HG03521 (cell line): Measurements from ENCODE around the gene P2RY6.

Experiments
- ATAC-seq: cut with Tn5 transposase; IDR thresholded peaks from one replicate; pipeline ENCODE4 v1.9.1; 2021; ENCODE audit warnings: mild to moderate bottlenecking, moderate library complexity; ENCODE audit not compliant: unreplicated experiment

Gene P2RY6

DNA sequence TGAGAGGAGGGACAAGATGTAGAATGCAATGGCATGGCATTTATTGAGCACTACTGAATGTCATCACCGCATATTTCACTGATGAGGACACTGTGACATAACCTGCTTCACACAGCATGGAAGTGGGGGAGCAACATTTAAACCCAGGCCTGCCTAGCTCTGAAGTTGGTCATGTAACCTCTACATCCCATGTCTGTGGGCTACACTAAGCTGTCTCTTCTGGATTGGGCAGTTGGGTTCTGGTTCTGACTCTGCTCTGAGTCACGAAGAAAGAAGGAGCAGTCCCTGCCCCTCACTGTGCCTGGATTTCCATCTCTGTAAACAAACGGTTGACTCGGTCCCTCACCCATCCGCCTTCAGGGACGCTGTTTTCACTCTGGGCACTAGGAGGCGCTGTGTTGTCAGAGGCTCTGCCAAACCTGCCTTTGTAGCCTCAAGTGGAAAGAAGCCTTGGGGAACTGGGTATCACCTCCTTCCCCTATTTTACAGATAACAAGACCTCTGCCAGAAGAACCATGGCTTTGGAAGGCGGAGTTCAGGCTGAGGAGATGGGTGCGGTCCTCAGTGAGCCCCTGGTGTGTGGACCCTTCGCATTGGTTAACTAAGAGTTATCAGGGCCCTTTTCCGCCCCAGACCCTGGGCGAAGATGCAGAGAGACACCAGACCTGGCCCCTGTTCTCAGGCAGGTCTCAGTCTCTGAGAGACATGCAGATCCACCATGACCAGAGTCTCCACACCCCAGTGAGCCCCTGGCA is 23.3 kb downstream of the P2RY6 start:
- no peak for ATAC-seq

DNA sequence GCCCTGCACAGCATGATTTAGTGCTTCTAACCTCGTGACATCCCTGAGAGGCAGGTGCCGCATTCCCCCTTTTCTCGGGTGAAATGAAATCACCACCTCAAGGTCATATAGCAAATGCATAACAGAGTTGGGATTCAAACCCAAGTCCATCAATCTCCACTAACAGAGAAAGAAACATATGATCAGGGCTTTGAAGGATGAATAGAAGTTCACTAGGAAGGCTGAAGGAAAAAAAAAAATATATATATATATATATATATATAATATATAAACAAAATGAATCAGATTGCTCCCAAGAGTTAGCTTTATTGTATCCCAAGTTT is 23.8 kb downstream of the P2RY6 start:
- ATAC-seq, result no peak

- no peak for ATAC-seq
Measured at GRCh38 chr11:73296501-73297230, 24.5 kb downstream of the P2RY6 start.

DNA sequence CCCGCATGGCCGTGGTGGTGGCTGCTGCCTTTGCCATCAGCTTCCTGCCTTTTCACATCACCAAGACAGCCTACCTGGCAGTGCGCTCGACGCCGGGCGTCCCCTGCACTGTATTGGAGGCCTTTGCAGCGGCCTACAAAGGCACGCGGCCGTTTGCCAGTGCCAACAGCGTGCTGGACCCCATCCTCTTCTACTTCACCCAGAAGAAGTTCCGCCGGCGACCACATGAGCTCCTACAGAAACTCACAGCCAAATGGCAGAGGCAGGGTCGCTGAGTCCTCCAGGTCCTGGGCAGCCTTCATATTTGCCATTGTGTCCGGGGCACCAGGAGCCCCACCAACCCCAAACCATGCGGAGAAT is 25.1 kb downstream of the P2RY6 start:
- ATAC-seq, result no peak

DNA sequence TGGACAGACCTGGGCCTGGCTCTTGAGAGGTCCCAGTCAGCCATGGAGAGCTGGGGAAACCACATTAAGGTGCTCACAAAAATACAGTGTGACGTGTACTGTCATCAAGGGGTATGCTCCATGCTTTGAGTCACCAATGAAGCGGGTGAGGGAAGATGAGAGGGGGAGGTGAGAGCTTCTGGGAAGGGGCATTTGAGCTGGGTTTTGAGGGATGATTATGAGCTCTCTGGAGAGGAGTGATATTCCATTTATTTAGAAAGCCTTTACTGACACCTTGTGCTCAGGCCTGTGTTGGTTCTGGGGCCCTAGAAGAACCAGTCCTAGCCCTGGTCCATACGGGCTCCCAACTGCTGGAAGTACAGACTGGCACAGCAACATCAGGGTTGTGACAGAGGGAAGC is 25.6 kb downstream of the P2RY6 start:
- no peak for ATAC-seq

- ATAC-seq, result no peak
Measured at GRCh38 chr11:73298233-73298632, 26.1 kb downstream of the P2RY6 start.

DNA sequence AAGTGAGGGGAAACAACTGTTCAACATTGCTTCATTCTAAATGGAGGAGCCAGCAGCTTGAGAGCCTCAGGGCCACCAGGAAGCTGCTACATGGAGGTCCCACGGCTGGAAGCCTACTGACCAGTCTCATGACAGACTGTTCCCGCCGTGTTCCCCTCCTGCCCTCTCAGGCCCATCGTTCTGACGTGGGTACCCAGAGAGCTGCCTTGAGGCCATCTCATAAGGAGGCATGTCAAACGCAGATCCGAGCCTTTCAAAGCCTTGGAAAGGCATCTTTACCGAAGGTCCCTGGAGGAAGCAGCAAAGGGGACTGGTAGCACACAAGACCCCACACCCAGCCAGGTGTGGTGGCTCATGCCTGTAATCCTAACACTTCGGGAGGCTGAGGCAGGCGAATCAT is 27.6 kb downstream of the P2RY6 start:
- no peak for ATAC-seq

DNA sequence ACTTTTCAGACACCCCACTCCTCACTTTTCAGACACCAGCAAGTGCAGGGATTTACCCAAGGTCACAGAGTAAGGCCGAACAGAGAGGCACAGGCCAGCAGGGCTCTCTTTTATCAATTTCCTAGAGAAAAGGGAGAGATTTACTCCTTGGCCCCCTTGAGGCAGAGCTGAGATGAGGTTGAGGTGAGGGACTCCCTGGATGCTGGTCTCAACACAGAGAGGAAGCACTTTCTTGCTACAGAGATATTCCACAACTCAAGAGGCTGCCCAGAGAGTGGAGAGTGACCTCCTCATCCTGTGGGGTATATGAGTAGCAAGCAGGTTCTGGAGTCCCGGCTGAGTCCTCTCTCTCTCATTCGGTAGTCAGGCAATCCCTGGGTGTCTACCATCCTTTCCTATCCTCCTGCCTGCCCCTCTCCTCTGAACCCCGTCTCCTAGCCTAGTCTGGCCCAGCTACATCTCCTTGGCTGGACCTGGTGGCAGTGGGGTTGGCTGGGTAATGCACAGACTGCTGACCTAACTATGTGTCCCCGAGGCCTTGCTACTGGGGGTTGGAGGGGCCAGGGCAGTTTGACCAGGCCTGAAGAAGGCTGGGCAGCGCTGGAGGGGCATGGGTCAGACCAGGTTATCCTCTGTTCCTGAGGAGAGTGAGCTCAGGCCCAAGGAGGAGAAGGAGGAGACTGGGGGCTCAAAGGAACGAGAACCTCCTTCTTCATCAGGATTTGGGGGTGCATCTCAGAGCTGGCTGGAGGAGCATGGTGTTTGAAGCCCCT is 34.1 kb downstream of the P2RY6 start:
- ATAC-seq, result no peak

GRCh38 chr11:73306977-73307322 is 34.8 kb downstream of the P2RY6 start:
- no peak for ATAC-seq

GRCh38 chr11:73307323-73308002 is 35.3 kb downstream of the P2RY6 start:
- peak; percentile 48 for ATAC-seq

DNA sequence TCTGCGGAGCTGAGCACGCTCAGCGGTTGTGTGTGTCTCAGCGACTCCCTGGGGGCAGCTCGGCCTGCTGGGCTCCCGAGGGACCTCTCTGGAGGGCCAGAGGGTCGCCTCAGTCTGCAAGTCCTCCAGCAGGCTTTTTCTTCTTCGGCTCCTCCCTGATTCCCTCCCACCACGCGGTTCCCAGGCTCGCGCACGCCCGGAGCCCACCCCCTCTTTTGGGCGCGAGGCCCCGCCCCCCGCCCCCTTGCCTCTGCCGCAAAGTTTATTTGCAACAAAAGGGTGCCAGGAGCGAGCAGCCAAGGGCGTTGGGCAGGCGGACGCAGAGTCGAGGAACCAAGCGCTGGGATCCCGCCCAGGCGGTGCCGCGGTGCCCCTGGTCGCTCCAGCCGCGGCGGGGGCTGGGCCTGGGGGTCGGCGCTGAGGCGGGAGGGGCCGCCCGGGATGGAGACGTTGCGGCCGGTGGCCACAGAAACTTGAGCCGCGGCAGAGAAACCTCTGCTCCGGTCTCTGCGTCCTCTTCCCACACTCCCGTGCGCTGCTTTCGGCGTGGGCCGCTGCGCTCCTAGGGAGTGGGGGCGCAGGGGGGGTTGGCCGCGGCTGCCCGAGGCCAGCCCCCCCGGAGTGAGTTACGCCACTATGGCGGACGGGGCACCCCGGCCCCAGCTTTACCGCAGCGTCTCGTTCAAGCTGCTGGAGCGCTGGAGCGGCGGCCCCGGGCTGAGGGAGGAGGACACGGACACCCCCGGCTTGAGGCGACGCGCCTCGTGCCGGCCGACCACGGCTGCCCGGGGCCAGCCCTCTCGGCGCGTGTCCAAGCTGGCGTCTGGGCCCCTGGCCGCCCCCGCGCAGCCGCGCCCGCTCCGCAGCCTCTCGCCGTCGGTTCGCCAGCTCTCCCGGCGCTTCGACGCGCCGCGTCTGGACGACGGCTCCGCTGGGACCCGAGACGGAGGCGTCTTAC is 36.1 kb downstream of the P2RY6 start, which contains the start of gene ARHGEF17:
Gene ARHGEF17, plus strand, starts transcription at position 274 of the 958 bp plus-strand sequence. Its CDS starts 363 bp downstream, at position 637.
- peak; percentile 16 for ATAC-seq

DNA sequence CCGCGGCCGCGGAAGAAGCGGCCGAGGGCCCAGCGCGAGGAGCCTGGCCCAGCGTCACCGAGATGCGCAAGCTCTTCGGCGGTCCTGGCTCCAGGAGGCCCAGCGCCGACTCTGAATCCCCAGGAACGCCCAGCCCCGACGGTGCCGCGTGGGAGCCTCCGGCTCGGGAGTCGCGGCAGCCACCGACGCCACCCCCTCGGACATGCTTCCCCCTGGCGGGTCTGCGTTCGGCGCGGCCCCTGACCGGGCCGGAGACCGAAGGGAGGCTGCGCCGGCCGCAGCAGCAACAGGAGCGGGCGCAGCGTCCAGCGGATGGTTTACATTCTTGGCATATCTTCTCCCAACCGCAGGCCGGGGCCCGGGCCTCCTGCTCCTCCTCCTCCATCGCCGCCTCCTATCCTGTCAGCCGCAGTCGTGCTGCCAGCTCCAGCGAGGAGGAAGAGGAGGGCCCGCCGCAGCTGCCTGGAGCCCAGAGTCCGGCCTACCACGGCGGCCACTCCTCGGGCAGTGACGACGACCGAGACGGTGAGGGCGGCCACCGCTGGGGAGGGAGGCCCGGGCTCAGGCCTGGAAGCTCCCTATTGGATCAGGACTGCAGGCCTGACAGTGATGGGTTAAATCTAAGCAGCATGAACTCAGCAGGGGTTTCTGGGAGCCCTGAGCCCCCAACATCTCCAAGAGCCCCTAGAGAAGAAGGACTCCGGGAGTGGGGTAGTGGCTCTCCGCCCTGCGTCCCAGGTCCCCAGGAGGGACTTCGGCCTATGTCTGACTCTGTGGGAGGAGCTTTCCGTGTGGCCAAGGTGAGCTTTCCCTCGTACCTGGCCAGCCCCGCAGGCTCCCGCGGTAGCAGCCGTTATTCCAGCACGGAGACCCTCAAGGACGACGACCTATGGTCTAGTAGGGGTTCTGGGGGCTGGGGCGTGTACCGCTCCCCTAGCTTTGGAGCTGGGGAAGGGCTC is 37.1 kb downstream of the P2RY6 start:
- ATAC-seq, result no peak

- ATAC-seq, result no peak
Measured at GRCh38 chr11:73310076-73310475, 37.9 kb downstream of the P2RY6 start.

- ATAC-seq, result no peak
Measured at GRCh38 chr11:73310661-73311393, 38.7 kb downstream of the P2RY6 start.

GRCh38 chr11:73311394-73311869 is 39.3 kb downstream of the P2RY6 start:
- no peak for ATAC-seq

DNA sequence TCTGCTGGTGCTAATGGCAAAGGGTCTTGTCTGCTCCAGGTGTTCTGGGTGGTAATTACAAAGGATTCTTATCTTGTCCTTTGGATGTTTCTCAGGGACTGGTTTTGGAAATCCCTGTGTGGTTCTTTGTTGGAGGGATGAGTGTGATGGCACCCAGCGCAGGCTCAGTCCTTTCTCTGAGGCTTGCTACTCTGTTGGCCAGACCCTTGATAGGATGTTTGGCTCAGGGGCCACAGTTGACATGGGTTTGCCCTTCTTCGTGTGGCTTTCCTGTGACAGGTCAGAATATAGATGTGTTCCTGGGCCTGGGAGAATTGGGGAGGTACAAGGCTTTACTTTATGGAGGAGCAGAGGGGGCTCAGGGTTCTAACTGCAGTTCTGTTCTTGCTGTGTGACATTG is 39.9 kb downstream of the P2RY6 start:
- no peak for ATAC-seq

- ATAC-seq, result no peak
Measured at GRCh38 chr11:73312851-73313327, 40.8 kb downstream of the P2RY6 start.

DNA sequence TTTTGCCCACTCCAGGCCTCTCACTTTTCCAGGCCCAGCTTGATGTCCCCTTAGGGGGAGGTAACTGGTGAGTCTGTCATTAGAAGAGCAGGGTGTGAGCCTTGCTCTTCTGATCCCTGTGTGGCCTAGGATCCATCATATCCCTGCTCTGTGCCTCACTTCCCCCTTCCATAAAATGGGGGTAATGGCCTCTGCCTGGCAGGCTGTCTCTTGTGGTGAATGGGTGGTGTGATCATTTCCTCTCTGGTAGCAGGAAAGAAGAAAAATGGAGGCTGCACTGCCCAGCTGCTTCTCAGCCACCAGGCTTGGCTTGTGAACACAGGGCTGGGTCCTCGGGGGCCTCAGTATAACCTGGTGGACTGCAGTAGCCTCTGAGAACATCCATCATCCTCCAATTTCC is 41.5 kb downstream of the P2RY6 start:
- no peak for ATAC-seq
